DMS53 treated with DMSO at 0.1 percent for 48 hours (cell line): ENCODE measurements around the gene TMEM72.
A peak's percentile ranks its signal among the peaks of the same experiment; 100 is the strongest.

Experiments used
- DNase-seq: peaks from one replicate; lab custom pipeline; 2025; ENCODE audit not compliant: unreplicated experiment; lab: John Stamatoyannopoulos, UW

The TMEM72 gene

GRCh38 chr10:44965651-44966097 lies 54.5 kb downstream of the TMEM72 start:
- DNase-seq, result no peak

GRCh38 chr10:44966129-44966815 lies 55.1 kb downstream of the TMEM72 start:
- no peak for DNase-seq

GRCh38 chr10:44966816-44967509 lies 55.8 kb downstream of the TMEM72 start:
- no peak for DNase-seq

GRCh38 chr10:44967616-44968015 lies 56.5 kb downstream of the TMEM72 start:
- DNase-seq, result no peak

- DNase-seq, result no peak
These were observed 57.0 kb downstream of the TMEM72 start for GRCh38 chr10:44968091-44968490.

- DNase-seq, result no peak
These were observed 57.6 kb downstream of the TMEM72 start for GRCh38 chr10:44968500-44969400.

- no peak for DNase-seq
These were observed 58.7 kb downstream of the TMEM72 start for GRCh38 chr10:44969854-44970253.

GRCh38 chr10:44970812-44971395 lies 59.8 kb downstream of the TMEM72 start:
- no peak for DNase-seq

GRCh38 chr10:44971434-44971833 lies 60.3 kb downstream of the TMEM72 start:
- DNase-seq, result no peak

- DNase-seq, result no peak
These were observed 61.0 kb downstream of the TMEM72 start for GRCh38 chr10:44971935-44972757.

GRCh38 chr10:44972874-44973306 lies 61.8 kb downstream of the TMEM72 start:
- no peak for DNase-seq

GRCh38 chr10:44973323-44974081 lies 62.4 kb downstream of the TMEM72 start:
- no peak for DNase-seq

GRCh38 chr10:44974082-44974627 lies 63.0 kb downstream of the TMEM72 start:
- DNase-seq, result no peak

GRCh38 chr10:44974628-44975430 lies 63.7 kb downstream of the TMEM72 start:
- peak; percentile 67 for DNase-seq

- DNase-seq, result no peak
These were observed 64.5 kb downstream of the TMEM72 start for GRCh38 chr10:44975431-44976331.

- no peak for DNase-seq
These were observed 65.4 kb downstream of the TMEM72 start for GRCh38 chr10:44976352-44977198.
